Stomach (tissue), 9 donors: Measurements from ENCODE around the gene PUS10. TPM values are rescaled to one million over a fixed set of nuclear protein-coding genes. Genes with fewer than 3 reads are reported as not detected.

ENCODE experiments used
- DNase-seq, 2 donors: peaks; one replicate each; pipeline versions ENCODE4 v3.0.0 to v3.0.0-alpha.2; 2013 to 2019
- H3K27ac ChIP-seq, 5 donors: fragments of 200-600 bp in 4 of 5; sonication (generic) in 4 of 5; one replicate each; pipeline ENCODE4 v1.5.1; 2013 to 2019; ENCODE audit warnings: mild to moderate bottlenecking in 1 of 5, moderate library complexity in 1 of 5
- H3K27me3 ChIP-seq, 3 donors: fragments of 200-600 bp; sonication (generic); one replicate each; pipeline ENCODE4 v1.5.1; 2017 to 2019; ENCODE audit warnings: mixed run types in 1 of 3
- H3K36me3 ChIP-seq, 4 donors: fragments of 200-600 bp; sonication (generic); 1 replicate in 3 of 4; 2 replicates in 1 of 4; pipeline ENCODE4 v1.5.1; 2016 to 2019
- H3K4me1 ChIP-seq, 4 donors: fragments of 200-600 bp; sonication (generic); one replicate each; pipeline ENCODE4 v1.5.1; 2016 to 2019
- H3K4me3 ChIP-seq, 4 donors: fragments of 200-600 bp; sonication (generic) in 3 of 4; one replicate each; pipeline ENCODE4 v1.5.1; 2016 to 2019; ENCODE audit warnings: mild to moderate bottlenecking in 1 of 4
- H3K9me3 ChIP-seq, 4 donors: fragments of 200-600 bp; sonication (generic); one replicate each; pipeline ENCODE4 v1.5.1; 2016 to 2019
- CTCF ChIP-seq, 7 experiments: fragments of 450-650 bp in 4 of 7; fragments of 200-600 bp in 3 of 7; sonication (generic) in 3 of 7; IDR thresholded peaks; one replicate each; pipeline ENCODE4 v1.5.1; 2016 to 2019; ENCODE audit warnings: antibody characterized with exemption in 7 of 7, control low read depth in 2 of 7, mild to moderate bottlenecking in 1 of 7
- EP300 ChIP-seq: sonication (generic); formaldehyde crosslinking; IDR thresholded peaks from one replicate; pipeline ENCODE4 v1.6.1; 2017; ENCODE audit warnings: antibody characterized with exemption
- POLR2A ChIP-seq, 4 donors: fragments of 450-650 bp; IDR thresholded peaks; one replicate each; pipeline ENCODE4 v1.6.1; 2016; ENCODE audit warnings: antibody characterized with exemption in 4 of 4, control low read depth in 2 of 4, mild to moderate bottlenecking in 1 of 4, moderate library complexity in 1 of 4
- POLR2AphosphoS5 ChIP-seq, 3 donors: sonication (generic); formaldehyde crosslinking; IDR thresholded peaks; one replicate each; pipeline ENCODE4 v1.6.1; 2016; ENCODE audit warnings: antibody characterized with exemption in 3 of 3
- WGBS, 5 donors: extraction: QIAGEN DNeasy Blood & Tissue Kit in 3 of 5; methylation state at CpG; one replicate each; pipeline versions ENCODE4 v1.1.5 to v1.1.7; 2013 to 2018; 5-methylcytosine and 5-hydroxymethylcytosine counted together
- intact Hi-C: fragments of 100-400 bp; cut with DNase I; formaldehyde crosslinking; loops from one replicate; pipeline ENCODE4 v1.15.1; 2023; ENCODE audit warnings: low total_unique reads
- polyA plus RNA-seq, 3 donors: library from polyadenylated mRNA; stranded (reverse); fragments of 200-250 nt; gene quantifications; one replicate each; pipeline ENCODE4 v1.2.3, GENCODE V29; 2013
- small RNA-seq, 4 donors: library from RNA; depleted of rRNA; stranded (forward); fragments of <200 nt; gene quantifications; one replicate each; pipeline ENCODE3, GENCODE V24; 2016
- total RNA-seq, 5 donors: library from RNA; depleted of rRNA; stranded (reverse); fragments of >200 nt; gene quantifications; one replicate each; pipeline versions ENCODE4 v1.1.0 to v1.2.3, GENCODE V29; 2014 to 2016
- donor health status: healthy with polysubstance abuse.
- donor health status: Bipolar disorder and iron deficiency.
- donor health status: healthy.

PUS10 gene
- total and polyA plus RNA-seq, 8 donors = 1.8 to 8.0 (median 3.4) TPM

GRCh38 chr2:60899892-60900249 lies 118.2 kb downstream of the PUS10 start:
- intact Hi-C loops = no loop called here
- DNase-seq = no peak
- no peaks in the 10 kb centered on the region for H3K27me3 ChIP-seq
- no peak overlapping the region for H3K4me3 ChIP-seq
- peaks cover 24 to 98% (median 96%) of the 10 kb centered on the region in 4 donors for H3K36me3 ChIP-seq
- TF ChIP-seq CTCF (IDR thresholded peaks at IDR 0.05) (no peak), POLR2A (IDR thresholded peaks at IDR 0.05) (no peak), EP300 (no peak), POLR2AphosphoS5 (IDR thresholded peaks at IDR 0.05) (no peak)
- 64 to 88% (median 73%) methylated on average over 1 of the region's 1 CpG for WGBS, 5 donors
- H3K4me1 ChIP-seq = no peaks in the 10 kb centered on the region
- H3K9me3 ChIP-seq = no peaks in the 10 kb centered on the region
- H3K27ac ChIP-seq = no peak overlapping the region

GRCh38 chr2:60899230-60899891 lies 118.7 kb downstream of the PUS10 start:
- Histone ChIP-seq H3K9me3 (no peaks in the 10 kb centered on the region), H3K36me3 (peaks cover 24 to 98% (median 96%) of the 10 kb centered on the region in 4 donors), H3K4me3 (no peak overlapping the region), H3K27me3 (no peaks in the 10 kb centered on the region), H3K27ac (no peak overlapping the region), H3K4me1 (no peaks in the 10 kb centered on the region)
- intact Hi-C loops = no loop called here
- WGBS, 5 donors = 79 to 81% (median 80%) methylated on average over 6 of the region's 6 CpGs
- TF ChIP-seq POLR2A (IDR thresholded peaks at IDR 0.05) (no peak), POLR2AphosphoS5 (IDR thresholded peaks at IDR 0.05) (no peak), EP300 (no peak), CTCF (IDR thresholded peaks at IDR 0.05) (no peak)
- DNase-seq = no peak

- TF ChIP-seq CTCF (IDR thresholded peaks at IDR 0.05) = no peak
- TF ChIP-seq POLR2AphosphoS5 (IDR thresholded peaks at IDR 0.05) = no peak
- no peak for TF ChIP-seq EP300
- no peak for TF ChIP-seq POLR2A (IDR thresholded peaks at IDR 0.05)
- no peak for DNase-seq
- H3K4me3 ChIP-seq = no peak overlapping the region
- no peaks in the 10 kb centered on the region for H3K9me3 ChIP-seq
- no peak overlapping the region for H3K27ac ChIP-seq
- H3K27me3 ChIP-seq = no peaks in the 10 kb centered on the region
- intact Hi-C loops = no loop called here
- no peaks in the 10 kb centered on the region for H3K4me1 ChIP-seq
- peaks cover 24 to 98% (median 96%) of the 10 kb centered on the region in 4 donors for H3K36me3 ChIP-seq
- WGBS, 5 donors = 93 to 100% (median 100%) methylated on average over 1 of the region's 1 CpG
Observed at GRCh38 chr2:60898567-60898966, 119.5 kb downstream of the PUS10 start.

Small RNA genes within 50 kb of the gene (small RNA-seq; reads per million reads assigned to genes)
- gene RNA5SP95 (0 reads per million in 4 donors), gene RNU4-51P (0 reads per million in 4 donors)

Other genes with a start within 250 kb of the PUS10 start
- gene REL, start 136.7 kb downstream of the PUS10 start, total RNA-seq = 10 to 100 TPM in 2 of 5 donors, 1 to 10 TPM in 3; 2.9 to 74.1 (median 8.7) TPM
- 1 to 10 TPM in 2 of 3 donors, under 1 TPM in 1; 0.60 to 2.0 (median 1.9) TPM for gene REL, start 136.7 kb downstream of the PUS10 start, polyA plus RNA-seq
- 10 to 100 TPM in 4 of 5 donors, 1 to 10 TPM in 1; 9.3 to 56.0 (median 21.4) TPM for gene PEX13, start 535 bp downstream of the PUS10 start, total RNA-seq
- 1 to 10 TPM; 7.9 to 9.5 (median 8.1) TPM for gene PEX13, start 535 bp downstream of the PUS10 start, polyA plus RNA-seq
- 10 to 100 TPM in 3 of 5 donors, 1 to 10 TPM in 2; 1.2 to 48.7 (median 10.3) TPM for gene SANBR, start 47.6 kb upstream of the PUS10 start, total RNA-seq
- 1 to 10 TPM; 2.0 to 3.7 (median 2.5) TPM for gene SANBR, start 47.6 kb upstream of the PUS10 start, polyA plus RNA-seq
- 10 to 100 TPM in 2 of 5 donors, 1 to 10 TPM in 1, not detected in 2; 1.8 to 46.9 (median 35.2) TPM for gene C2orf74, start 143.9 kb upstream of the PUS10 start, total RNA-seq
- gene C2orf74, start 143.9 kb upstream of the PUS10 start, polyA plus RNA-seq = 10 to 100 TPM; 15.8 to 26.6 (median 20.7) TPM